ENCODE data around the gene C5orf15. TPM values are rescaled to one million over a fixed set of nuclear protein-coding genes. Genes with fewer than 3 reads are reported as not detected.

Gene C5orf15
- polyA plus RNA-seq, 1 of the 3 experiments (the other 2 are of a cell fraction), result 81.0 TPM

GRCh38 chr5:133969654-133970324, 1.4 kb upstream of the C5orf15 start:
- H3K4me1 ChIP-seq (ENCODE audit: control insufficient read depth in 1 of 2, insufficient read depth in 2 of 2, low read depth in 1 of 2, low read length in 1 of 2), result peaks cover 8 to 13% of the 10 kb centered on the region in 2 experiments; a peak in 3 of 4 replicates
- H3K9ac ChIP-seq, result 0 out of 2 replicates have a peak overlapping the region, but pooled peaks have one; percentile 97
- H3F3A ChIP-seq (replicated peaks; ENCODE audit: insufficient read depth), result peaks cover 36% of the 10 kb centered on the region
- H3K9me3 ChIP-seq, result no peaks in the 10 kb centered on the region
- WGBS (ENCODE audit: low lambda C conversion rate), result 86% methylated on average over 7 of the region's 7 CpGs
- CTCF ChIA-PET, result interaction anchor here (1.1 to 3.8 kb wide), 5 partner anchors 11 to 548 kb away, joined by 3 to 27 read pairs (median 5); no protein-coding TSS in a partner anchor
- no peak overlapping the region for H2AFZ ChIP-seq (ENCODE audit: low read depth)
- peak overlapping the region in 1 of 2 experiments; percentile 90; a peak in 2 of 4 replicates for H3K27ac ChIP-seq (ENCODE audit: low read depth in 2 of 2, low read length in 1 of 2)
- H3K4me2 ChIP-seq, result peak overlapping the region; percentile 85
- no peaks in the 10 kb centered on the region for H4K20me1 ChIP-seq (ENCODE audit: insufficient read depth)
- no peaks in the 10 kb centered on the region for H3K9me2 ChIP-seq
- H3K4me3 ChIP-seq (ENCODE audit: low read depth in 2 of 2, low read length in 1 of 2), result peak overlapping the region in 1 of 2 experiments; percentile 97; a peak in 2 of 4 replicates
- POLR2A ChIA-PET, result interaction anchor here (0.8 kb wide), 1 partner anchor 256 kb away, joined by 3 read pairs; no protein-coding TSS in a partner anchor
- H3K36me3 ChIP-seq (replicated peaks in 1 of 2; ENCODE audit: control insufficient read depth in 1 of 2, insufficient read depth in 2 of 2, low read length in 1 of 2), result peaks cover 29 to 34% of the 10 kb centered on the region in 2 experiments
- no peaks in the 10 kb centered on the region for H3K27me3 ChIP-seq (ENCODE audit: insufficient read depth)
- H3K79me2 ChIP-seq (ENCODE audit: insufficient read depth), result peaks cover 43% of the 10 kb centered on the region
- no peak for DNase-seq
- TF ChIP-seq YY1 (IDR thresholded peaks at IDR 0.05; ENCODE audit: low read depth), result no peak

- Histone ChIP-seq H4K20me1 (ENCODE audit: insufficient read depth) (peaks cover 3% of the 10 kb centered on the region; the same call in 1 of the 2 replicates), H3K4me3 (ENCODE audit: low read depth in 2 of 2, low read length in 1 of 2) (peak overlapping the region; percentile 81 to 97), H3K4me2 (peak overlapping the region; percentile 85), H3K9me3 (peaks cover 3% of the 10 kb centered on the region; the same call in 1 of the 2 replicates), H3K27me3 (ENCODE audit: insufficient read depth) (no peaks in the 10 kb centered on the region), H2AFZ (ENCODE audit: low read depth) (peak overlapping the region; percentile 86; the same call in 1 of the 2 replicates), H3F3A (replicated peaks; ENCODE audit: insufficient read depth) (peaks cover 38% of the 10 kb centered on the region), H3K9me2 (no peaks in the 10 kb centered on the region), H3K4me1 (ENCODE audit: control insufficient read depth in 1 of 2, insufficient read depth in 2 of 2, low read depth in 1 of 2, low read length in 1 of 2) (peaks cover 8 to 18% of the 10 kb centered on the region in 2 experiments; a peak in 3 of 4 replicates), H3K27ac (ENCODE audit: low read depth in 2 of 2, low read length in 1 of 2) (peak overlapping the region; percentile 83 to 90), H3K9ac (peak overlapping the region; percentile 97), H3K36me3 (replicated peaks in 1 of 2; ENCODE audit: control insufficient read depth in 1 of 2, insufficient read depth in 2 of 2, low read length in 1 of 2) (peaks cover 11 to 30% of the 10 kb centered on the region in 2 experiments), H3K79me2 (ENCODE audit: insufficient read depth) (peaks cover 63% of the 10 kb centered on the region)
- POLR2A ChIA-PET, result no interaction called here
- TF ChIP-seq MEF2A (IDR thresholded peaks at IDR 0.05; ENCODE audit: borderline replicate concordance, low read depth) (no peak), PBX3 (IDR thresholded peaks at IDR 0.05) (no peak), YY1 (IDR thresholded peaks at IDR 0.05; ENCODE audit: low read depth) (no peak), TEAD4 (IDR thresholded peaks at IDR 0.05; ENCODE audit: borderline replicate concordance, insufficient read depth) (no peak), SMC3 (IDR thresholded peaks at IDR 0.05; ENCODE audit: low read depth, low read length) (no peak), USF2 (IDR thresholded peaks at IDR 0.05; ENCODE audit: borderline replicate concordance, low read depth, low read length) (no peak), FOXM1 (IDR thresholded peaks at IDR 0.05; ENCODE audit: low read depth) (no peak), FOXJ3 (CRISPR knock-in tag; IDR thresholded peaks at IDR 0.05) (no peak), GABPA (IDR thresholded peaks at IDR 0.05; ENCODE audit: low read depth) (no peak), MAX (IDR thresholded peaks at IDR 0.05; ENCODE audit: low read depth) (no peak), POLR2AphosphoS5 (IDR thresholded peaks at IDR 0.05; ENCODE audit: low read depth, low read length) (no peak)
- 2% methylated on average over 12 of the region's 12 CpGs for WGBS (ENCODE audit: low lambda C conversion rate)
- CTCF ChIA-PET, result no interaction called here
- peak; percentile 26 for DNase-seq
These were observed 674 bp downstream of the C5orf15 start for GRCh38 chr5:133967698-133968203.

Measured in SK-N-SH (cell line).